ENCODE data around the gene PCDH18. TPM values are rescaled to one million over a fixed set of nuclear protein-coding genes. Genes with fewer than 3 reads are reported as not detected.
"Not testable (repeated sequence)": the region's sequence is repeated elsewhere in the genome, so short reads cannot be mapped to it uniquely, and the experiment has no call there.

Gene PCDH18
- total and polyA plus RNA-seq, 2 of the 4 experiments (the other 2 are of a cell fraction): 41.3 to 119 TPM

- Histone ChIP-seq H3K4me1 (ENCODE audit: control insufficient read depth, insufficient read depth, low read length) (no peaks in the 10 kb centered on the region), H3K79me1 (ENCODE audit: low read depth in 1 of 2, low read length in 2 of 2) (no peaks in the 10 kb centered on the region), H3K14ac (replicated peaks; ENCODE audit: low read depth, low read length) (no peak overlapping the region), H2AFZ (replicated peaks; ENCODE audit: low read length, poor library complexity) (no peak overlapping the region), H3K4me2 (ENCODE audit: low read depth, low read length) (no peak overlapping the region), H3K4me3 (ENCODE audit: insufficient read depth, low read depth, low read length) (no peak overlapping the region), H3K9me3 (ENCODE audit: control insufficient read depth, insufficient read depth, low read length) (no peaks in the 10 kb centered on the region), H2BK20ac (ENCODE audit: low read depth, low read length) (no peak overlapping the region), H2BK15ac (ENCODE audit: low read depth, low read length) (no peak overlapping the region), H4K20me1 (ENCODE audit: insufficient read depth, low read length) (no peaks in the 10 kb centered on the region), H3K18ac (ENCODE audit: low read depth, low read length) (no peak overlapping the region), H3K23ac (ENCODE audit: low read depth, low read length) (no peak overlapping the region), H4K5ac (ENCODE audit: low read depth, low read length) (no peak overlapping the region), H2BK120ac (ENCODE audit: low read depth, low read length) (no peak overlapping the region), H3K9me1 (ENCODE audit: insufficient read depth, low read length) (no peaks in the 10 kb centered on the region), H2AK9ac (replicated peaks; ENCODE audit: low read depth, low read length, poor library complexity) (no peak overlapping the region), H2BK5ac (ENCODE audit: low read depth, low read length, poor library complexity, severe bottlenecking) (no peak overlapping the region), H4K91ac (ENCODE audit: insufficient read depth, low read depth, low read length) (no peak overlapping the region), H2AK5ac (ENCODE audit: low read depth, low read length) (no peak overlapping the region), H3K9ac (ENCODE audit: low read depth, low read length) (no peak overlapping the region), H3K4ac (ENCODE audit: low read depth, low read length) (no peak overlapping the region), H3K56ac (ENCODE audit: extremely low read depth, insufficient read depth, low read length) (no peak overlapping the region), H4K8ac (ENCODE audit: low read depth in 2 of 2, low read length in 2 of 2) (0 out of 4 replicates have a peak overlapping the region, but pooled peaks of 1 of the 2 experiments have one; percentile 2), H3K36me3 (ENCODE audit: control insufficient read depth, insufficient read depth, low read length) (no peaks in the 10 kb centered on the region), H3K27me3 (ENCODE audit: control insufficient read depth, insufficient read depth, low read length) (no peaks in the 10 kb centered on the region), H3K27ac (ENCODE audit: insufficient read depth, low read length) (no peak overlapping the region)
- in situ Hi-C loops (cut with MboI; ENCODE audit: low sequenced_read_pairs) (loop anchor here (25.0 kb wide), 1 partner anchor 215 kb away; no protein-coding TSS in a partner anchor), intact Hi-C loops (cut with micrococcal nuclease) (no loop called here), dilution Hi-C loops (cut with HindIII; ENCODE audit: low sequenced_read_pairs, unreplicated experiment) (no loop called here)
- DNase-seq (no peak), ATAC-seq (ENCODE audit: low read depth) (no peak)
- ChIA-PET POLR2A (ENCODE audit: unreplicated experiment) (no interaction called here), CTCF (no interaction called here)
- WGBS, 2 experiments (ENCODE audit: extremely low coverage in 2 of 2, insufficient read length in 1 of 2): no CpG with 5 or more reads among the region's 6 CpGs
- BruUV-seq (replicated peaks): no TSS peak
- TF ChIP-seq MAZ (IDR thresholded peaks at IDR 0.05; ENCODE audit: borderline replicate concordance, low read depth, low read length) (no peak), SMC3 (IDR thresholded peaks at IDR 0.05; ENCODE audit: low read depth, low read length) (no peak), CHD1 (IDR thresholded peaks at IDR 0.05; ENCODE audit: low read depth, low read length) (no peak)
Observed at GRCh38 chr4:137502339-137503129, 29.8 kb downstream of the PCDH18 start.

- H3K4me2 ChIP-seq (ENCODE audit: low read depth, low read length); H3K18ac ChIP-seq (ENCODE audit: low read depth, low read length); H3K79me1 ChIP-seq (ENCODE audit: low read depth in 1 of 2, low read length in 2 of 2); H3K9ac ChIP-seq (ENCODE audit: low read depth, low read length); H4K91ac ChIP-seq (ENCODE audit: insufficient read depth, low read depth, low read length); H3K9me3 ChIP-seq (ENCODE audit: control insufficient read depth, insufficient read depth, low read length); H3K9me1 ChIP-seq (ENCODE audit: insufficient read depth, low read length); H3K14ac ChIP-seq (replicated peaks; ENCODE audit: low read depth, low read length); H4K8ac ChIP-seq (ENCODE audit: low read depth in 2 of 2, low read length in 2 of 2); H3K56ac ChIP-seq (ENCODE audit: extremely low read depth, insufficient read depth, low read length); H3K4me3 ChIP-seq (ENCODE audit: insufficient read depth, low read depth, low read length); DNase-seq; H4K5ac ChIP-seq (ENCODE audit: low read depth, low read length); intact Hi-C loops (cut with micrococcal nuclease); H2BK120ac ChIP-seq (ENCODE audit: low read depth, low read length); H2BK5ac ChIP-seq (ENCODE audit: low read depth, low read length, poor library complexity, severe bottlenecking); H4K20me1 ChIP-seq (ENCODE audit: insufficient read depth, low read length); H2BK20ac ChIP-seq (ENCODE audit: low read depth, low read length); H3K4ac ChIP-seq (ENCODE audit: low read depth, low read length); ATAC-seq (ENCODE audit: low read depth); dilution Hi-C loops (cut with HindIII; ENCODE audit: low sequenced_read_pairs, unreplicated experiment); H2AFZ ChIP-seq (replicated peaks; ENCODE audit: low read length, poor library complexity); H2AK9ac ChIP-seq (replicated peaks; ENCODE audit: low read depth, low read length, poor library complexity); H3K27ac ChIP-seq (ENCODE audit: insufficient read depth, low read length); BruUV-seq (replicated peaks); H3K27me3 ChIP-seq (ENCODE audit: control insufficient read depth, insufficient read depth, low read length); H2BK15ac ChIP-seq (ENCODE audit: low read depth, low read length); in situ Hi-C loops (cut with MboI; ENCODE audit: low sequenced_read_pairs); H2AK5ac ChIP-seq (ENCODE audit: low read depth, low read length); H3K36me3 ChIP-seq (ENCODE audit: control insufficient read depth, insufficient read depth, low read length); CTCF ChIA-PET; H3K23ac ChIP-seq (ENCODE audit: low read depth, low read length); H3K4me1 ChIP-seq (ENCODE audit: control insufficient read depth, insufficient read depth, low read length): not testable (repeated sequence)
- WGBS, 2 experiments (ENCODE audit: extremely low coverage in 2 of 2, insufficient read length in 1 of 2): no CpG with 5 or more reads among the region's 29 CpGs
- POLR2A ChIA-PET (ENCODE audit: unreplicated experiment): interaction anchor here (0.6 kb wide), 1 partner anchor 53 kb away, joined by 3 read pairs; no protein-coding TSS in a partner anchor
Observed at GRCh38 chr4:137496267-137496666, 36.0 kb downstream of the PCDH18 start.
